ENCODE results near the gene HCRTR1.

Gene HCRTR1

DNA sequence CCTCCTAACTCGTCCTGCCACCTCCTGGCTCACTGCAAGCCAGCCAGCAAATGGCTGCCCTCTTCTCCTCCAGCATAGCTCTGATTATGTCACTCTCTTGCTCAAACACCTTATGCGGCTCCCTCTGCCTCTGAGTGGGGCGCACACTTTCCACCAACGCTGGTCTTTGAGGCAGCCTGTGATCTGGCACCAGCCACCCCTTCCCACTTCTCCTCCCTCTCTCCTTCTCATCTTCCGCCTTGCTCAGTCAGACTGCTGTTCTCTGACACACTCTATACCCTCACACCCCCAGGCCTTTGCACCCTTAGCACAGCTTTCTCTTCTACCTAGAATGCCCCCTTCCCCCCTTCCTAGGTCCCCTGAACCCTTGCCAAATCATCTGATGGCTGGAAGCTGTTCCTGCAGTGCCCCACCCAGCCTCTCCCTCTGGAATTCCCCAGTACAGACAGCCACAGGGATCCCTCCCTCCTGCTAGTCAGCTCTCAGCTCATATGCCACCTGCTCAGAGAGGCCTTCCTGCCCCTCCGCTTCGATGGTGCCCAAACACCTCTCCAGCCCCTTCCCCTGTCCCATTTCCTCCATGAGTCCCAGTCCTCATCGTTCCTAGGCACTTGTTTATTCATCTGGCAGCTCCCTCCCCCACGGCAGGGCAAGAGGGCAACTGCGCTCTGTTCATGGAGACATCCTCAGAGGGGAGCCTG lies 48.9 kb downstream of the HCRTR1 start:
- DNase-seq (ENCODE audit: low spot score) = peak; percentile 32
- no peak for FAIRE-seq

DNA sequence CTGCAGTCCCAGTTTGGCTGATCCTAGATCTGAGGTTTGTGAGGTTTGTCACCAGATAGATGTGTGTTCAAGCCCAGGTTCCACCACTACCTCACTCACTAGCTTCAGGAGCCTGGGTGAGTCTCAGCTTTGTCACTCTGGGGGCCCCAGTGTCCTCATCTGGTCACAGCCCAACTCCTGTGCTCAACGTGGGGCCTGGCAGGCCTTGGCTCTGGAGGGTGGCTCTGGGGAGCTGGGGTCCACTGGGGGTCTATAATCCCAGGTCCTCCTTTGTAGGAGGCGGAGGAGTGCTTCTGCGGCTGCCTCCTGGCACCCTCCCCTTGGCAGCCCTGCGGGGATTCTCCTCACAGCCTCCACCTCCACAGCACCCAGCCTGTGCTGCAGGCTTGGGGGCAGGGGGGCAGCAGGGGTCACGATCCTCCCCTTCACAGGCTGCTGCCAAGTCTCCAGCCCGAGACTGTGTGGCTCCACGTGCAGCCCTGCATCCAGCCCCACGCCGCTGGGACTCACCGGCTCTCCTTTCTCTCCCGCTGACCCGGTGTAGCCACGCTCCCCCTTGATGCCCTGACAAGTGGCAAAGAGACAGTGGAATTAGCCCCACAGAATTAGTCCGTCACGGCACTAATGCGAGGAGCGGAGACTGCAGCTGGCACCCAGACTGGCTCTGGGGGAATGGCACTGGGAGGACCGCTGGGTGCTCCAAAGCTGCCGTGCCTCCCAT lies 49.7 kb downstream of the HCRTR1 start:
- no peak for FAIRE-seq
- no peak for DNase-seq (ENCODE audit: low spot score)

DNA sequence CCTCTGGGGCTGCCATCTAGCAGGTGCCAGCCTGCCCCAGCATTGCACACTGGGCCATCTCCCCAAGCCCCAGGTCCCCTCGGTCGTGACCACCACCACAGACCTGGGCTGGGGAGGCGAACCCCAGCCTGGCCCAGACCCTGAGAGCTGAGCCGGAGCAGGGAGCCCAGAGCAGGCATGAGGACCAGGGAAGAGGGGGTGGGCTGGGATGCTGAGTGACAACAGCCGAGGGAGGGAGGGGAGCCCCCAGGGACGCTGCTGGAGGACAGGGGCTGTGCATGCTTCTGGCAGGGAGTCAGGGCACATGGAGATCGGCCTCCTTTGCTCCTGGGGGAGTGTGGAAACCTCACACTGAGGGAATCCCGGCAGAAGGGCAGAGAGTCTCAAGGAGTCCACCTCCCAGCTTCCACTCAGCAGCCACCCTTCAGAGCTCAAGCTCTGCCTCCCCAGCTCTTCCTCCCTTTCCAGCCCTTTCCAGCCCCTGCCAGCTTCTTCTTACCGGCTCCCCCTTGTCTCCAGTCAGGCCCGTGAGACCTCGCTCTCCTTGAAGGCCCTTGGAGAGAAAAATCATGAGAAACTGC lies 50.9 kb downstream of the HCRTR1 start:
- DNase-seq (ENCODE audit: low spot score) = no peak
- no peak for FAIRE-seq

DNA sequence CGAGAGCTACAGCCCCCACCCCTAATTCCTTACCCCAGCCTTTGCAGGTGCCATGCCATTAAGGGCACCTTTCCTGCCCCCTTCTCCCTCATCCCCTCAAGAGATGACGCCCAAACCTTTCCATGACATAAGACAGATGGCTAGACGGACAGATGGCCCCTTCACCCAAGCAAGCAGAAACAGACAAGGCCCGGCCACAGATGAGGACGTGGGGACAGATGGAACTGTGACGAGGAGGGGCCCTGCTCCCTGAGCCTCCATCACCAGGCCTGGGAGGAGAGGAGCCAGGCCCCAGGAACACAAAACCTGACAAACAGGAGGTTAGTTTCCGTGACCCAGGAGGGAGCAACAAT lies 51.9 kb downstream of the HCRTR1 start:
- no peak for FAIRE-seq

DNA sequence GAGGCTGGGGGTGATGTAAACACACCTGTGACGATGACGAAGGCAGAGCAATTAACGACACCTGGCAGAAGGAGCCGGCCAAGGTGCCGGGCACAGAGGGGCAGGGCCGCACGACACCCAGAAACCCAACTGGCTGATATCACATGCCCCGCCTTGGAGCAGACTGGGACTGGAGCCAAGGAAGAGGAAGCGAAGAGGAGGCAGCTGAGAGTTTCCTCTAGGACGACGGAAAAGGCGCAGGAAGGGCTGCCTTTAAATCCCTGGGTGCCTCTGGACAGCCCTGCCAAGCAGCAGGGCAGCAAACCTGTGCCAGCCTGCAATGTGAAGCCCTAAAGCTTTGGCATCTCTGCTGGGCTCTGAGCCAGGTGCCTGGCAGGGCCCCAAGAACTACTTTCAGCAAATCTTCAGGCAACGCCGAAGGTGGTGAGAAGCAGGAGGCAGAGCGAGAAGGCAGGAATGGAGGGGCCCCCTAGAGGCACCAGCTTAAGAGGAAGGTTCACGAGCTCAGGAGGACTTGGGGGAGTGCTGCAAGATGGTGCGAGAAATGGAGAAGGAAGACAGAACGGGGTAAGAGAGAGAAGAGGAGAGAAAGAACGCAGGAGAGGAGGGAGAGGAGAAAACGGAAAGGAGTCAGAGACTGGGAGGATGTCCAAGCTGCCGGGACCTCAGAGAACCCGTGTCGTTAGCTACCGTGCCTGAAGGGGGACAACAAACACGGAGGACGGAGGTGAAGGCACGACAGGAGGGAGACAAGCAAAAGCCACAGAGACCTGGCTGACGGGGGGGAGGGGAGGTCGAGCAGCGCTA lies 52.5 kb downstream of the HCRTR1 start:
- FAIRE-seq (no peak), DNase-seq (ENCODE audit: low spot score) (peak; percentile 14)

More for the DNA sequence above, 51.9 kb downstream of the HCRTR1 start:
- no peak for DNase-seq (ENCODE audit: low spot score)

DNA sequence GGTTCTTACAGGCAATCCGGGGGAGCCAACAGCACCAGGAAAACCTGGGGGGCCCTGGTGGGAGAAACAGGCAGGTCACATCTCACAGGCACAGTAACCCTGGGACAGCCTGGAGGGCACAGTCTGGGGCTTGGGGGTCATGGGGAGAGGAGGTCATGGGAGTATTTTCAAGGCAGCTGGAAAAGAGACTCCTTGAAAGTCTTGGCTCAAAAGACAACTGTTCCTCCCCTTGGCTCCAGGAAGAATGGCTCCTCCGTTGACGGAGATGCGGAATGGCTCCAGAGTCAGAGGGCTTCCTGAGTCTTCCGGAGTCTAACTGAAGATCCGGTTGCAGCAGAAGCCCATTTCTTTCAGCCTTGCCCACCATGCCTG lies 53.1 kb downstream of the HCRTR1 start:
- no peak for DNase-seq (ENCODE audit: low spot score)
- FAIRE-seq = no peak

DNA sequence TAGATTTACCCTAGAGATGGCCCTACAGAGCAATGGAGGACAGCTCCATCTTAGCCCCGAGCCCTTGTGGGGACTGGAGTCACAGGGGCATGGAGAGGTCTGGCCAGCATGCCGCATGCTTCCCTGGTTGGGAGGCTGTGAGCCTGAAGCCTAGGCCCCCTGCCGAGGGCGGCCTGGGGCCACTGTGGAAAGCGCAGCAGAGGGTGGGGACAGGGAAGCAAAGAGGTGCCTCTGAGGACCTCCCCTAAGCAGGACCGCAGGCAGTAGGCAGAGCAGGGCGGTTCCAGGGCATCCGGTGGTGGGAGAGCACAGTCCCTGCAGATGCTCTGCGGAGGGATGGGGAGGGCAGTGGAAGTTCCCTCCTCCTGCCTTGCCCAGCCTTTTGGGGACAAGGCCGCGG lies 53.7 kb downstream of the HCRTR1 start:
- FAIRE-seq (no peak), DNase-seq (ENCODE audit: low spot score) (no peak)

DNA sequence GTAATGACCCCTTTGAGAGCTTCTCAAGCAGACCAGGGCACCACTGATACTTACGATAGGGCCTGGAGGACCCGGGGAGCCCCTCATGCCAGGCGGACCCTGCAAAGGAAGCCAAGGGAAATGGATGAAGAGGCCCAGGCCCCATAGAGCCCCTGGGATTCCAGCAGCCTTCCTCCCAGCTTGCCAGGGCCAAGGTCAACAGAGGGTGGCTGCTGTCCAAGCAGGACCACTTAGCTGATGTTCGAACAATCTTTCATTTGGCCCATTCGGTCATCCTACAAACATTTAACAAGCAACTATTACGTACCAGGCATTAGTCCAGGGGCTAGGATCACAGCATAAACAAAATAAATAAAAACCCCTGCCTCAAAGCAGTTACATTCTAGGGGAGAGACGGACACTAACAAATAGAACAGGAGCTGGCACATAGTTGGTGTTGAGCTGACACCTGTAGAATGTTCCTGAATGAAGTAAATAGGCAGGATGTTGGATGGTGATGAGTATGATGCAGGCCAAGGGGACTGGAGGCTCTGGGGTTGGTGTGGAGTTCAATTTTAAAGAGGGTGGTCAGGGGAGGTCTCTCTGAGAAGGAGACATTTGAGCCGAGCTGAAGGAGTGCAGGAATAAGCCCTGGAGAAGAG lies 54.2 kb downstream of the HCRTR1 start:
- FAIRE-seq = no peak
- no peak for DNase-seq (ENCODE audit: low spot score)

DNA sequence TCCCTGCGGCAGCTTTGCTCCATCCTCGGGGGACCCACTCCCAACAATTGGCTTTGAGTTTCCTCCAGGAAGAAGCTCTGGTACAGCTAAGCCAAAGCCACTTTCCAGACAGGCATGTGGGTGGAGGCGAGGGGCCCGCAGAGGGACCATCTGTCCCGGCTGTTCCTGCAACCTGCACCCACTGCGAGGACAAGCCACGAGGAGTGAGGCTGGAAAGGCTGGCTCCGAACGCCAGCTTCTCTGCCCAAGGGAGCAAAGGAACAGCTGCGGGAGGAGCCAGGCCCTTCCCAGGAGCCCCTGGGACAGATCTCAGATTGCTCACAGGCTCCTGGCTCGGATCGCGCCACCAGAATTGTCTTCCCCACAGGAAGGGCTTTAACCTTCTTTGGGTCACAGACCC lies 55.5 kb downstream of the HCRTR1 start:
- no peak for FAIRE-seq
- DNase-seq (ENCODE audit: low spot score) = no peak

DNA sequence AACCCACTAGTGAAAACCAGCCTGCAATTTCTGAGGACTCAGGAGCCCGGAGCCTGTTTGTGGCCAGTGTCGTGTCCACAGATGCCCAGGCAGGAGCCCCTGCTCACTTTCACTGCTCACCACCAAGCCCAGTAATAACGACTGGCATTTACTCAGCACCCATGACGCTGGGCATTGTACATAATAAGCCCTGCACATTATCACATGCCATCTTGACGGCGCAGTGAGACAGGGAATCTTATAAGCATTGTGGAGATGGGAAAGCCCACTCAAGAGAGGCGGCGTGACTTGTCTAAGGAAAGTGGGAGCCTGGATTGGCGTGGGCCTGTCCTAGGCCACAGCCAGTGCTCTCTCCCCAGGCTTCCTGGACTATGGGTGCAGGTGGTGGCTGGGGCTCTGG lies 55.9 kb downstream of the HCRTR1 start:
- no peak for DNase-seq (ENCODE audit: low spot score)
- FAIRE-seq = no peak

DNA sequence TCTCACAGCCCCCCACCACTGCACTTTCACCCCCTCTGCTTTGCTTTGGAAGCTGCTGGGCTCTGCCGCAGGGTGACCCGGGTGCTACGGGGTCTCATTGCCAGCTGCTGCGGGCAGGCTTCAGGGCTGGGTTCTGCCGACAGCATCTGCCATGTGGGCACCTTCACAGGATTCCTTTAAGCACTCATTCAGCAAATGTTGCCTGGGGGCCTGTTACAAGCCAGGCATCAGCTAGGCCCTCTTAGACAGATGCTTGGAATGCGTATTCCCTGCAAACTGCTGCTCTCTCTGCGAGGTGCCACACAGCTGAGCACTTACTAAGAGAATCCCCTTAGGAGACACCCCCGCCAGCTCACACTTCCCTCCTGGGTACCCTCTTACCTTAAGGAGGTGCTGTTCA lies 57.1 kb downstream of the HCRTR1 start:
- DNase-seq (ENCODE audit: low spot score) (no peak), FAIRE-seq (no peak)

DNA sequence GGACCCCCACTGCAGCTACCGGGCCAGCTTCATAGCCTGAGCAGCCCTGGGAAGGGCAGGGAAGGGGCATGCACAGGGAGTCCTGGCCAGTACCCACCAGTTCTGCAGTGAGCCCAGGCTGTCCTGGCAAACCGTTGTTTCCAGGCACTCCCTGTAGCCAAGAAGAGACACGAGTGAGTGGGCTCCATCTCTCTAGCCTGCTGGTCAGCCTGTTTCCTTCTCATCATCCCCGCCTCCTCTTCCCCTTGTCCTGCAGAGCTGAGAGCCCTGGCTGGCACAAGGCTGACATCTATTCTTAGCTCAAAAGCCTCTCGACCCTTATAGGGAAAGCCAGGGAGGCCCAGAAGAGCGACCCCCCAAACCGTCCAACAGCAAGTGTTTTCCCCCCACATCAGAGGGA lies 57.7 kb downstream of the HCRTR1 start:
- DNase-seq (ENCODE audit: low spot score) (no peak), FAIRE-seq (no peak)

DNA sequence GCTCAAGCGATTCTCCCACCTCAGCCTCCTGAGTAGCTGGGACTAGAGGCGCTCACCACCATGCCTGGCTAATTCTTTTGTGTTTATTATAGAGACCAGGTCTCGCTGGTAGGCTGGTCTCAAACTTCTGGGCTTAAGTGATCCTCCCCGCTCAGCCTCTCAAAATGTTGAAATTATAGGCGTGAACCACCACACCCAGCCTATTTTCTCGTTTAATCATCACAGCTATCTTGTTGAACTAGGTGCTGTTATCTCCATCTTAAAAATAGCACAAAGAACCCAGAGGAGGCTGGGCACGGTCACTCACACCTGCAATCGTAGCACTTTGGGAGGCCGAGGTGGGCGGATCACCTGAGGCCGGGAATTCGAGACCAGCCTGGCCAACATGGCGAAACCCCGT lies 58.3 kb downstream of the HCRTR1 start:
- FAIRE-seq (no peak), DNase-seq (ENCODE audit: low spot score) (no peak)
